ENCODE data around the gene RET. TPM values are rescaled to one million over a fixed set of nuclear protein-coding genes. Genes with fewer than 3 reads are reported as not detected.

RET gene
- total and polyA plus RNA-seq, 2 of the 13 experiments (the other 11 are each of a cell fraction or from before 2014, with no cell fraction given): 0.02 TPM; not detected in 1

GRCh38 chr10:43136432-43136831 lies 59.6 kb downstream of the RET start:
- Histone ChIP-seq H3K4me2 (ENCODE audit: low read depth, low read length) (no peak overlapping the region), H2AFZ (ENCODE audit: low read length) (no peak overlapping the region), H4K20me1 (ENCODE audit: insufficient read depth, low read length) (no peaks in the 10 kb centered on the region), H3K9ac (ENCODE audit: insufficient read depth, low read depth, low read length) (no peak overlapping the region), H3K4me1 (ENCODE audit: insufficient read depth, low read length) (peaks cover 33% of the 10 kb centered on the region), H3K36me3 (replicated peaks in 1 of 2; ENCODE audit: control insufficient read depth in 1 of 2, insufficient read depth in 2 of 2, low read length in 2 of 2) (no peaks in the 10 kb centered on the region), H3K27me3 (ENCODE audit: control insufficient read depth in 1 of 2, insufficient read depth in 2 of 2, low read length in 2 of 2) (peaks cover 0 to 4% of the 10 kb centered on the region in 2 experiments; a peak in 3 of 5 replicates), H3K9me3 (ENCODE audit: low read length) (no peaks in the 10 kb centered on the region), H3K79me2 (ENCODE audit: insufficient read depth, low read length) (peaks cover 17% of the 10 kb centered on the region), H3K4me3 (replicated peaks in 1 of 3; ENCODE audit: insufficient read depth in 1 of 3, low read depth in 2 of 3, low read length in 3 of 3) (no peak overlapping the region), H3K27ac (ENCODE audit: extremely low read length, insufficient read depth, low read length) (no peak overlapping the region)
- no peak for DNase-seq (ENCODE audit: low spot score)
- in situ Hi-C loops (cut with HindIII; ENCODE audit: extremely low pct_ligation_motif_present, low pct_unique_long_range_greater_than_20kb): no loop called here
- no TSS peak for BruUV-seq (replicated peaks)
- intact Hi-C loops (cut with micrococcal nuclease; ENCODE audit: unreplicated experiment): no loop called here
- TF ChIP-seq KAT2B (IDR thresholded peaks at IDR 0.05; ENCODE audit: borderline replicate concordance, low read depth, low read length) (no peak), ONECUT2 (CRISPR knock-in tag; IDR thresholded peaks at IDR 0.05) (no peak), HNF1A (IDR thresholded peaks at IDR 0.05; ENCODE audit: low read depth) (no peak), HNF1A (CRISPR knock-in tag; IDR thresholded peaks at IDR 0.05; ENCODE audit: borderline replicate concordance) (no peak), CBX2 (IDR thresholded peaks at IDR 0.05; ENCODE audit: low read depth, low read length) (no peak), CBX2 (CRISPR knock-in tag; IDR thresholded peaks at IDR 0.05; ENCODE audit: low read depth) (no peak)
- TF ChIP-seq, protein P1, sequence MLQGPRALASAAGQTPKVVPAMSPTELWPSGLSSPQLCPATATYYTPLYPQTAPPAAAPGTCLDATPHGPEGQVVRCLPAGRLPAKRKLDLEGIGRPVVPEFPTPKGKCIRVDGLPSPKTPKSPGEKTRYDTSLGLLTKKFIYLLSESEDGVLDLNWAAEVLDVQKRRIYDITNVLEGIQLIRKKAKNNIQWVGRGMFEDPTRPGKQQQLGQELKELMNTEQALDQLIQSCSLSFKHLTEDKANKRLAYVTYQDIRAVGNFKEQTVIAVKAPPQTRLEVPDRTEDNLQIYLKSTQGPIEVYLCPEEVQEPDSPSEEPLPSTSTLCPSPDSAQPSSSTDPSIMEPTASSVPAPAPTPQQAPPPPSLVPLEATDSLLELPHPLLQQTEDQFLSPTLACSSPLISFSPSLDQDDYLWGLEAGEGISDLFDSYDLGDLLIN (CRISPR knock-in tag; IDR thresholded peaks at IDR 0.05; ENCODE audit: borderline replicate concordance): no peak
- 97% methylated on average over 5 of the region's 5 CpGs for WGBS (ENCODE audit: low lambda C conversion rate)
- POLR2A ChIA-PET: no interaction called here
- CTCF ChIA-PET (ENCODE audit: low intra/inter-chr PET ratio, low total read pairs): no interaction called here
- no peak for FAIRE-seq
- no peak for ATAC-seq

Measured in HepG2 (cell line).